H9 (cell line): ENCODE measurements around the gene ATG4D. TPM values are rescaled to one million over a fixed set of nuclear protein-coding genes. Genes with fewer than 3 reads are reported as not detected.

ENCODE experiments used
- DNase-seq: peaks from one replicate; pipeline ENCODE4 v3.0.0-alpha.2; 2017
- H2AFZ ChIP-seq: one replicate; pipeline ENCODE4 v1.6.1; 2013; ENCODE audit warnings: mild to moderate bottlenecking, low read length, control low read depth, moderate library complexity
- H2AK5ac ChIP-seq: 2 replicates; pipeline ENCODE4 v1.6.1; 2013; ENCODE audit warnings: low read length, control low read depth, mixed read lengths; ENCODE audit not compliant: insufficient read length
- H2BK120ac ChIP-seq: one replicate; pipeline ENCODE4 v1.6.1; 2013; ENCODE audit warnings: low read depth, mild to moderate bottlenecking, low read length, control low read depth, inconsistent platforms; ENCODE audit not compliant: poor library complexity, severe bottlenecking
- H2BK12ac ChIP-seq: 2 replicates; pipeline ENCODE4 v1.6.1; 2013; ENCODE audit warnings: low read length, control low read depth, mixed read lengths, low read depth; ENCODE audit not compliant: insufficient read length
- H2BK15ac ChIP-seq: 2 replicates; pipeline ENCODE4 v1.6.1; 2013; ENCODE audit warnings: low read depth, low read length, control low read depth
- H2BK20ac ChIP-seq: one replicate; pipeline ENCODE4 v1.6.1; 2013; ENCODE audit warnings: low read depth, mild to moderate bottlenecking, low read length, control low read depth, inconsistent platforms; ENCODE audit not compliant: poor library complexity, severe bottlenecking
- H2BK5ac ChIP-seq: 2 replicates; pipeline ENCODE4 v1.6.1; 2013; ENCODE audit warnings: low read length, control low read depth, mixed read lengths; ENCODE audit not compliant: insufficient read length
- H3K14ac ChIP-seq: 2 replicates; pipeline ENCODE4 v1.6.1; 2013; ENCODE audit warnings: low read length, control low read depth; ENCODE audit not compliant: insufficient read depth
- H3K18ac ChIP-seq: 2 replicates; pipeline ENCODE4 v1.6.1; 2013; ENCODE audit warnings: low read depth, mild to moderate bottlenecking, mixed read lengths, low read length, control low read depth; ENCODE audit not compliant: insufficient read length
- H3K23ac ChIP-seq: 2 replicates; pipeline ENCODE4 v1.6.1; 2013; ENCODE audit warnings: low read length, control low read depth, mixed read lengths, low read depth; ENCODE audit not compliant: insufficient read length
- H3K23me2 ChIP-seq: 2 replicates; pipeline ENCODE4 v1.6.1; 2013; ENCODE audit warnings: low read depth, mild to moderate bottlenecking, mixed read lengths, low read length, control low read depth; ENCODE audit not compliant: insufficient read length, poor library complexity, severe bottlenecking
- H3K27ac ChIP-seq: 2 replicates; pipeline ENCODE4 v1.5.1; 2013; ENCODE audit warnings: low read length, control low read depth, mixed read lengths, low read depth; ENCODE audit not compliant: insufficient read length
- H3K27me3 ChIP-seq: 2 replicates; pipeline ENCODE4 v1.6.1; 2013; ENCODE audit warnings: low read length, control low read depth, inconsistent platforms; ENCODE audit not compliant: insufficient read depth
- H3K4ac ChIP-seq: 2 replicates; pipeline ENCODE4 v1.6.1; 2013; ENCODE audit warnings: low read depth, mild to moderate bottlenecking, control low read depth, inconsistent platforms, low read length, moderate library complexity
- H3K4me1 ChIP-seq: 2 replicates; pipeline ENCODE4 v1.6.1; 2013; ENCODE audit warnings: low read length, control low read depth, inconsistent platforms; ENCODE audit not compliant: insufficient read depth
- H3K4me2 ChIP-seq: 2 replicates; pipeline ENCODE4 v1.6.1; 2013; ENCODE audit warnings: low read length, control low read depth, mixed read lengths; ENCODE audit not compliant: insufficient read length, insufficient read depth
- H3K56ac ChIP-seq: 2 replicates; pipeline ENCODE4 v1.6.1; 2013; ENCODE audit warnings: low read depth, mild to moderate bottlenecking, mixed read lengths, low read length, control low read depth; ENCODE audit not compliant: insufficient read length
- H3K79me1 ChIP-seq: 2 replicates; pipeline ENCODE4 v1.6.1; 2013; ENCODE audit warnings: low read depth, mild to moderate bottlenecking, moderate library complexity, low read length, control low read depth, inconsistent platforms; ENCODE audit not compliant: insufficient read depth, poor library complexity, severe bottlenecking
- H3K79me2 ChIP-seq: 2 replicates; pipeline ENCODE4 v1.6.1; 2013; ENCODE audit warnings: low read length, control low read depth, inconsistent platforms; ENCODE audit not compliant: insufficient read depth
- H3K9ac ChIP-seq: 2 replicates; pipeline ENCODE4 v1.6.1; 2013; ENCODE audit warnings: low read length, control low read depth, mixed read lengths; ENCODE audit not compliant: insufficient read length; ENCODE audit errors: extremely low read depth
- H3K9me3 ChIP-seq: one replicate; pipeline ENCODE4 v1.6.1; 2013; ENCODE audit warnings: low read depth, low read length, inconsistent platforms; ENCODE audit not compliant: control insufficient read depth
- H3T11ph ChIP-seq: one replicate; pipeline ENCODE4 v1.6.1; 2013; ENCODE audit warnings: mild to moderate bottlenecking, low read length, control low read depth, inconsistent platforms
- H4K20me1 ChIP-seq: one replicate; pipeline ENCODE4 v1.6.1; 2013; ENCODE audit not compliant: control insufficient read depth, insufficient read length, insufficient read depth
- H4K5ac ChIP-seq: 2 replicates; pipeline ENCODE4 v1.6.1; 2013; ENCODE audit warnings: low read depth, mild to moderate bottlenecking, mixed read lengths, low read length, control low read depth; ENCODE audit not compliant: insufficient read length
- H4K8ac ChIP-seq: replicated peaks from 2 replicates; pipeline ENCODE4 v1.6.1; 2013; ENCODE audit warnings: low read length, control low read depth, mixed read lengths, low read depth; ENCODE audit not compliant: insufficient read length
- H4K91ac ChIP-seq: 2 replicates; pipeline ENCODE4 v1.6.1; 2013; ENCODE audit warnings: low read depth, mild to moderate bottlenecking, moderate library complexity, mixed read lengths, low read length, control low read depth; ENCODE audit not compliant: insufficient read length
- H3K27ac Mint-ChIP-seq, 3 experiments: 2 replicates in 2 of 3; 3 replicates in 1 of 3; pipeline ENCODE4 v1.8.0; 2020 to 2021; ENCODE audit warnings: mixed read lengths in 3 of 3, mild to moderate bottlenecking in 1 of 3, moderate library complexity in 1 of 3
- H3K27me3 Mint-ChIP-seq: 2 replicates; pipeline ENCODE4 v1.8.0; 2021; ENCODE audit warnings: low read depth, mild to moderate bottlenecking, moderate library complexity, mixed read lengths
- H3K36me3 Mint-ChIP-seq, 3 experiments: 2 replicates in 2 of 3; 3 replicates in 1 of 3; pipeline ENCODE4 v1.8.0; 2020 to 2021; ENCODE audit warnings: low read depth in 3 of 3, mixed read lengths in 3 of 3; ENCODE audit not compliant: insufficient read depth in 1 of 3
- H3K4me1 Mint-ChIP-seq, 2 experiments: 2 replicates each; pipeline ENCODE4 v1.8.0; 2020; ENCODE audit warnings: mixed read lengths in 2 of 2
- H3K4me3 Mint-ChIP-seq, 2 experiments: 2 replicates in 1 of 2; 3 replicates in 1 of 2; pipeline ENCODE4 v1.8.0; 2020 to 2021; ENCODE audit warnings: mild to moderate bottlenecking in 2 of 2, mixed read lengths in 2 of 2, moderate library complexity in 1 of 2
- H3K9me3 Mint-ChIP-seq, 2 experiments: 2 replicates in 1 of 2; 3 replicates in 1 of 2; pipeline ENCODE4 v1.8.0; 2020; ENCODE audit warnings: mild to moderate bottlenecking in 2 of 2, mixed read lengths in 2 of 2, moderate library complexity in 1 of 2
- CTCF ChIP-seq: fragments of 200-600 bp; sonication (generic); conservative IDR thresholded peaks from 3 replicates; pipeline ENCODE4 v1.8.0; 2021; ENCODE audit warnings: antibody characterized with exemption, mild to moderate bottlenecking
- WGBS: extraction: QIAGEN DNeasy Blood & Tissue Kit; methylation state at CpG from one replicate; pipeline ENCODE4 v1.1.7; 2013; ENCODE audit warnings: missing lambda C conversion rate, low lambda C conversion rate, mixed read lengths; ENCODE audit not compliant: insufficient read length; ENCODE audit errors: extremely low coverage; 5-methylcytosine and 5-hydroxymethylcytosine counted together
- total RNA-seq: library from RNA; stranded (reverse); gene quantifications from 2 replicates; pipeline ENCODE4 v1.2.1, GENCODE V29; 2021

ATG4D gene
- total RNA-seq, 1 experiment from 2014 or later: 55.8 TPM

- no peak overlapping the region for H3K9ac ChIP-seq
- Mint-ChIP-seq H3K27ac (peak overlapping the region in 1 of 3 experiments; percentile 34; a peak in 2 of 7 replicates), H3K4me1 (no peaks in the 10 kb centered on the region), H3K4me3 (no peak overlapping the region), H3K27me3 (peaks cover 12% of the 10 kb centered on the region), H3K9me3 (no peaks in the 10 kb centered on the region), H3K36me3 (no peaks in the 10 kb centered on the region)
- no peaks in the 10 kb centered on the region for H3K79me1 ChIP-seq
- no peak overlapping the region for H4K91ac ChIP-seq
- no peak for DNase-seq
- no peak overlapping the region for H3K18ac ChIP-seq
- no peak overlapping the region for H2BK120ac ChIP-seq
- H3K23ac ChIP-seq: no peak overlapping the region
- no peak overlapping the region for H3K56ac ChIP-seq
- no peak overlapping the region for H3K27ac ChIP-seq
- H3K4me1 ChIP-seq: no peaks in the 10 kb centered on the region
- peaks cover 2% of the 10 kb centered on the region for H4K20me1 ChIP-seq
- H2BK15ac ChIP-seq: no peak overlapping the region
- no peak overlapping the region for H3K14ac ChIP-seq
- H2AFZ ChIP-seq: no peak overlapping the region
- no peak overlapping the region for H2AK5ac ChIP-seq
- H2BK5ac ChIP-seq: no peak overlapping the region
- H4K8ac ChIP-seq: no peak overlapping the region
- TF ChIP-seq CTCF: no peak
- H3K27me3 ChIP-seq: no peaks in the 10 kb centered on the region
- H3K23me2 ChIP-seq: no peaks in the 10 kb centered on the region
- no peak overlapping the region for H3K4me2 ChIP-seq
- H4K5ac ChIP-seq: no peak overlapping the region
- H3K9me3 ChIP-seq: no peaks in the 10 kb centered on the region
- H3T11ph ChIP-seq: no peak overlapping the region
- no peak overlapping the region for H2BK12ac ChIP-seq
- H2BK20ac ChIP-seq: no peak overlapping the region
- WGBS: no CpG with 5 or more reads among the region's 9 CpGs
- no peaks in the 10 kb centered on the region for H3K79me2 ChIP-seq
- H3K4ac ChIP-seq: no peak overlapping the region
Observed at GRCh38 chr19:10593820-10594637, 50.3 kb downstream of the ATG4D start.
